COLO668 (cell line): Measurements from ENCODE around the gene NABP1.

Experiments used
- DNase-seq: peaks from one replicate; lab custom pipeline; 2025; ENCODE audit not compliant: unreplicated experiment; lab: John Stamatoyannopoulos, UW

Gene NABP1

GRCh38 chr2:191705701-191706100 is 27.8 kb downstream of the NABP1 start:
- no peak for DNase-seq

GRCh38 chr2:191706791-191707190 is 28.9 kb downstream of the NABP1 start:
- no peak for DNase-seq

GRCh38 chr2:191707542-191707941 is 29.6 kb downstream of the NABP1 start:
- no peak for DNase-seq

GRCh38 chr2:191710411-191710900 is 32.5 kb downstream of the NABP1 start:
- DNase-seq = no peak

DNA sequence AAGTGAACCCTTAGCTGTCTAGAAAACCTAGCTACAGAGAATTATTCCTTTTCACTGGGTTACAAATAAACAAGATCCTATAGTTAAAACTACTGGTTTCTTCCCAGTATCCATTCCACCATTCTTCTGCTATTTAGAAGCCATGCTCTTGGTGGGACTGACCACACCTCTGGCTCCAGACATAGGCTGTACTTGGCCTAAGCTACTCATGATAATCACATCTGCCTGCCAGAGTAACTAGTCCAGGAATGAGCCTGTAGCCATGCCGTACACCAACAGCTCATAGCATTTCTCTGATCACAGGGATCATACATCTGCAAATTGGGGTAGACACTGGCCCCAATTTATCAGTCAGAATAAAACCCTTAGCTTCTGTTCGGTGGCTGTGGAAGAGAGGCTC is 33.7 kb downstream of the NABP1 start:
- DNase-seq = no peak

DNA sequence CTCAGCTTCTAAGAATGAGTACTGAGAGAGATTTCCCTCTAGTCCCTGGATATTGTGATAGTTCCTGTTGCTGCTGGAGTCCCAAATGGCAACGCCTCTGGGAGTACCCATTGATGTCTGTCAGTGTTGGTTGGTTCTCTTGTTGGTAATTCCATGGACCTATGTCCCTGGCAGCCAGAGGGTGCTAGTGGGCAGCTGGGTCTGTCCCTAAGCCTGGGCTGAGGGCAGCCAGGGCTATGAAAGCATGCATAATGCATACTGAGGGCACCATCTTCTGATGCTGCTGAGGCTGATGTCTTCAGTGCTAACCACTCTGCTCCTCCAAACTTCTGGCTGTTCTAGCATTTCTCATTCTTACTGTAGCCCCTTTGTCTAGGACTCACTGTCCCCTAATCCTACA is 35.9 kb downstream of the NABP1 start:
- peak; percentile 14 for DNase-seq

DNA sequence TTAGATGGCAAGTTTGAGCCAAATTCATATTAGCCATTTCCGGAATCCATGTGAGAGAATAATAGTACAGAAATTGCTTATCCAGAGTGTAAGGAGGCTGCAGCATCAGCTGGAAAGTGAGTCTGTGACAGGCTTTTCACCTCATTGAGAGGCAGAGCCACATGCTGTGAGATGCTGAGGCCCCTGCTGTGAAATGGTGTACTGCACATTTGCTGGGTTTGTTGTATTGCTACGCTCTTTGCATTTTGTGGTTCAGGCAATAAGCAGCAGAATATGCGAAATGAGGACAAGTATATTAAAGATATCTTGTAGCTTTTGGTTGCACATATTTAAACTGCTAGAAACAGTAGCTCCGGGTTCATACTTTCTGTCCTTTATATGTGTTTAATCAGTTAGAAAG is 37.0 kb downstream of the NABP1 start:
- DNase-seq = no peak

DNA sequence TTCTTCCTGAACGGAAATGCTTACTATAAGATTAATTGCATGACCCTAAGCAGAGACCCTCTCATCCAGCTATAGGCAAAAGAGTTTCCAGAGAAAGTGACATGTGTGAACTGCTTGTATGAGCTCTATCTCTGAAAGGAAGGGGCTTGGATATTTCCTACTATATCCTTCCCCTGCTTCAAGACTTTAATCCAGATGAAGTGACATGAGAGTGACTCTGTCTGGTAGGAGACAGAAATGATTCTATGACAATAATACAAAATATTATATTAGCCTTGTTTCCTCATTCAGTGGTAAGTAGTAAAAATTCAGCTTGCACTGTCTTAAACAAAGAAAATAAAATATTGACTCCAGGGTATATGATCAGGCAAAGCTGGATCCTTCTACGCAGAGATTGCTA is 37.5 kb downstream of the NABP1 start:
- no peak for DNase-seq

DNA sequence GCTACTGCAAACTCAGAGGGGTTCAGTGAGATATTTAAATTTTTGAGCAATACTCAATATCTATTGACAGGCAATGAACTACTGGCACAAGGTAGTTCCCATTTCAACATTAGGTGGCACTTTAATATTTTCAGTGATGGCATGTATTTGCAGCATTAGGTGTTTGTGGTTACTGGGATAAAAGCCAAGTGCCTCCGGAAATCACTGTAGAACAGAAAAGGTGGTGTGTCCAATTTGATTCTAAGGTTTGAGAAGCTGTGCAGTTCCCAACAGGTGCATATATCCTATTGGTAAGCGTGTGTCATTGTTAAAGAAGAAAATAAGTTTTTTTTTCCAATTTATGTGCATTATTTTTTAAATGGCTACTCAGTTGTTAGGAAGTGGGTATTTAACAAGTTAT is 41.3 kb downstream of the NABP1 start:
- DNase-seq = no peak

GRCh38 chr2:191719938-191720337 is 42.0 kb downstream of the NABP1 start:
- DNase-seq = no peak

- no peak for DNase-seq
These were observed 43.4 kb downstream of the NABP1 start for GRCh38 chr2:191721331-191721730.

- DNase-seq = no peak
These were observed 46.1 kb downstream of the NABP1 start for GRCh38 chr2:191724015-191724414.

DNA sequence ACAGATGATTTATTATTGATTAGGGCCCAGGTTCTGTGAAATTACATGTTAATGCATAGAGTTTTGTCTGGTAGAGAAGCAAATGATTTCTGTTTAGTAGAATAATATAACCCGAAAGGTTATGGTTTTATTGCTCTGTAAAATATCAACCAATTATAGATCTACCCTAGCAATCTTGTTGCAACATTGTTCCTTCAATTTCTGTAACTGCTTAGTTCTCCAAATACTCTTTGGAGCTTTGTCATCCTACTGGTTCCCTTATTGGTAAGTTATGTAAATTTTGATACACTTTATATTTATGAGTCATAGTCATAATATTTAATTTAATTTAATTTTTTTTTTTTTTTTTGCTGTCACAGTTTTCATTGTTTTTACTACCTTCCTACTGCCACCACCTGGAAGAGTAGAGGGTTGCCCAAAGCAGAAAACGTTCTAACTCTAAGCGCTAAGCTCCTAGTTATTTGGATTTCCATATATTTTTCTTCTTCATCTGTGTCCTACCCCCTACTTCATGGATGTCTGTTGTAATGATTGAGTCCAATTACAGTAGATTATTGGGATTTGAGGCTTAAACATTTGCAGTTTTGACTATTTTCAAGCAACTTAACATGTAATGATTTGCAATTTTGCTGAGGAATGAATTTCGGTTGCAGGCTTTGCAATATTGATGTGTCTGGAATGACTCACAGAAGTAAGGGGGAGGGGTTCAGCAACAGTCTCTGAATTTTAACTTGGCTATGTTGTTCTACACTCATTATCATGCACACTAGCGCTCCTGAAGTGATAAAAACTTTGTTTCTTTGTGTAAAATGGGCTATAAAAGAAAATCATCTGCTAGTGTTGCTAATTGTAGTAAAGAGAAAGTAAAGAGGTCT is 51.1 kb downstream of the NABP1 start:
- DNase-seq = no peak

GRCh38 chr2:191730263-191730662 is 52.3 kb downstream of the NABP1 start:
- no peak for DNase-seq
